GM12878 (cell line): ENCODE data around the gene UNK. TPM values are rescaled to one million over a fixed set of nuclear protein-coding genes. Genes with fewer than 3 reads are reported as not detected.

ENCODE experiments used
- ATAC-seq: fragments of 200-7000 bp; cut with Tn5 transposase; 3 replicates; pipeline ENCODE4 v1.9.1; 2020; ENCODE audit warnings: mild to moderate bottlenecking, moderate library complexity
- BruUV-seq: library from RNA; stranded (reverse); fragments of 400-500 nt; replicated peaks from 2 replicates; lab custom pipeline; 2021; lab: Mats Ljungman, UMichigan
- CTCF ChIA-PET: fragments of 300-600 bp; sonication (Branson Sonifier 250); formaldehyde crosslinking; extraction: SDS; loops from one replicate; lab custom pipeline; 2021; ENCODE audit warnings: inconsistent platforms; lab: Yijun Ruan, JAX
- POLR2A ChIA-PET: fragments of 350-600 bp; formaldehyde crosslinking; extraction: SDS; loops from one replicate; lab custom pipeline; 2021; ENCODE audit warnings: inconsistent platforms; lab: Charles Lee
- RAD21 ChIA-PET: fragments of 300-600 bp; sonication (Branson Sonifier 250); formaldehyde crosslinking; loops from one replicate; lab custom pipeline; 2023; ENCODE audit warnings: antibody characterized with exemption; ENCODE audit not compliant: unreplicated experiment; lab: Charles Lee
- SMC1A ChIA-PET: fragments of 300-600 bp; sonication (Branson Sonifier 250); formaldehyde crosslinking; loops from one replicate; lab custom pipeline; 2023; ENCODE audit not compliant: unreplicated experiment, uncharacterized antibody; lab: Charles Lee
- DNase-seq: peaks from one replicate; pipeline ENCODE4 v3.0.0-alpha.2; 2011; ENCODE audit warnings: low read depth, low spot score
- FAIRE-seq: peaks from 3 replicates; lab custom pipeline; 2011; peaks lifted over from hg19 to GRCh38; lab: Jason Lieb, UNC
- H2AFZ ChIP-seq: 2 replicates; pipeline ENCODE4 v1.6.0; 2011; ENCODE audit warnings: low read depth, low read length, control low read depth; ENCODE audit not compliant: control insufficient read depth
- H3K27ac ChIP-seq: 2 replicates; pipeline ENCODE4 v1.5.1; 2011; ENCODE audit warnings: control low read depth; ENCODE audit not compliant: control insufficient read depth, insufficient read depth
- H3K27me3 ChIP-seq, 2 experiments: replicated peaks in 1 of 2; 2 replicates each; pipeline versions ENCODE4 v1.6.0 to v1.6.1; 2011; ENCODE audit warnings: low read length in 1 of 2; ENCODE audit not compliant: control insufficient read depth in 2 of 2, insufficient read depth in 2 of 2
- H3K36me3 ChIP-seq, 2 experiments: 2 replicates each; pipeline ENCODE4 v1.5.1; 2011; ENCODE audit warnings: low read length in 1 of 2; ENCODE audit not compliant: control insufficient read depth in 2 of 2, insufficient read depth in 2 of 2
- H3K4me1 ChIP-seq: 2 replicates; pipeline ENCODE4 v1.6.1; 2011; ENCODE audit warnings: mild to moderate bottlenecking, low read length, moderate library complexity, mixed read lengths; ENCODE audit not compliant: control insufficient read depth, insufficient read depth
- H3K4me2 ChIP-seq: 2 replicates; pipeline ENCODE4 v1.6.0; 2011; ENCODE audit warnings: control low read depth; ENCODE audit not compliant: control insufficient read depth, insufficient read depth
- H3K4me3 ChIP-seq: fragments of 200-600 bp; sonication (generic); 2 replicates; pipeline ENCODE4 v1.5.1; 2016
- H3K79me2 ChIP-seq: 2 replicates; pipeline ENCODE4 v1.6.0; 2011; ENCODE audit warnings: low read length; ENCODE audit not compliant: control insufficient read depth, insufficient read depth
- H3K9ac ChIP-seq: 2 replicates; pipeline ENCODE4 v1.8.0; 2011; ENCODE audit warnings: low read length, control low read depth, mixed read lengths; ENCODE audit not compliant: control insufficient read depth, insufficient read depth
- H3K9me3 ChIP-seq: replicated peaks from 3 replicates; pipeline ENCODE4 v1.5.1; 2011; ENCODE audit warnings: mild to moderate bottlenecking, low read length; ENCODE audit not compliant: control insufficient read depth, insufficient read depth
- H4K20me1 ChIP-seq: 2 replicates; pipeline ENCODE4 v1.6.0; 2011; ENCODE audit not compliant: control insufficient read depth, insufficient read depth
- CREB1 ChIP-seq: IDR thresholded peaks from 2 replicates; pipeline ENCODE4 v1.6.1; 2012; ENCODE audit warnings: low read depth, mild to moderate bottlenecking, inconsistent platforms
- E2F8 ChIP-seq: fragments of 450-650 bp; IDR thresholded peaks from 2 replicates; pipeline ENCODE4 v1.6.1; 2018; ENCODE audit warnings: mild to moderate bottlenecking, low read depth, moderate library complexity; ENCODE audit not compliant: partially characterized antibody
- EP300 ChIP-seq, 2 experiments: fragments of 150-350 bp in 1 of 2; IDR thresholded peaks; 2 replicates each; pipeline ENCODE4 v1.6.1; 2011 to 2012; ENCODE audit warnings: low read depth in 2 of 2, low read length in 2 of 2, borderline replicate concordance in 1 of 2, improper control_type of control experiment in 1 of 2, inconsistent platforms in 1 of 2; ENCODE audit not compliant: control insufficient read depth in 1 of 2
- KLF5 ChIP-seq: fragments of 450-650 bp; IDR thresholded peaks from 2 replicates; pipeline ENCODE4 v1.6.1; 2014; ENCODE audit warnings: mild to moderate bottlenecking; ENCODE audit not compliant: partially characterized antibody
- LARP7 ChIP-seq: fragments of 450-650 bp; IDR thresholded peaks from 2 replicates; pipeline ENCODE4 v1.6.1; 2017; ENCODE audit warnings: mild to moderate bottlenecking
- PRDM15 ChIP-seq: fragments of 450-650 bp; formaldehyde crosslinking; IDR thresholded peaks from 2 replicates; pipeline ENCODE4 v1.4.0; 2020; ENCODE audit warnings: mild to moderate bottlenecking, moderate library complexity
- RAD21 ChIP-seq: IDR thresholded peaks from 2 replicates; pipeline ENCODE4 v1.6.1; 2011; ENCODE audit warnings: mild to moderate bottlenecking, low read depth, low read length, moderate library complexity; ENCODE audit not compliant: insufficient read depth
- REST ChIP-seq: IDR thresholded peaks from 2 replicates; pipeline ENCODE4 v1.6.1; 2012; ENCODE audit warnings: mild to moderate bottlenecking, low read depth, low read length
- TCF7 ChIP-seq: IDR thresholded peaks from 2 replicates; pipeline ENCODE4 v1.6.1; 2014; ENCODE audit warnings: antibody characterized with exemption, borderline replicate concordance
- WGBS: methylation state at CpG from one replicate; pipeline ENCODE4 v1.1.6; 2016; ENCODE audit warnings: low lambda C conversion rate; ENCODE audit not compliant: insufficient replicate concordance, insufficient coverage; ENCODE audit errors: missing lambda C conversion rate; 5-methylcytosine and 5-hydroxymethylcytosine counted together
- in situ Hi-C: fragments of 300-500 bp; cut with MboI; formaldehyde crosslinking; loops from 9 replicates; pipeline ENCODE4 v1.14.3; 2018; ENCODE audit warnings: mixed read lengths
- intact Hi-C: fragments of 100-400 bp; cut with micrococcal nuclease; formaldehyde crosslinking; loops from one replicate; pipeline ENCODE4 v1.14.2; 2022; ENCODE audit not compliant: unreplicated experiment
- polyA plus RNA-seq, 11 experiments: library from polyadenylated mRNA; depleted of rRNA in 4 of 11; unstranded in 6 of 11; stranded (reverse) in 5 of 11; fragments of >200 nt; fragmentation: Nextera tagmentation in 4 of 11; fragmentation: Illumina TruSeq in 1 of 11; extraction: Ambion mirVana in 4 of 11; extraction: Trizol in 1 of 11; gene quantifications; 1 replicate in 1 of 11; 2 replicates in 10 of 11; pipeline versions ENCODE4 v1.2.1 to v1.2.3, GENCODE V29; 2011 to 2016; ENCODE audit warnings: inconsistent platforms in 2 of 11, missing spikeins in 2 of 11, low read depth in 1 of 11
- total RNA-seq, 4 experiments: library from RNA; depleted of rRNA in 3 of 4; stranded (reverse); fragments of >200 nt in 3 of 4; fragmentation: Illumina TruSeq in 1 of 4; extraction: Trizol in 1 of 4; gene quantifications; 2 replicates each; pipeline versions ENCODE4 v1.2.1 to v1.2.3, GENCODE V29; 2013 to 2021

The UNK gene
- total and polyA plus RNA-seq, 10 of the 15 experiments (the other 5 are each of a cell fraction or from before 2014, with no cell fraction given), result 8.9 to 34.5 (median 27.3) TPM

DNA sequence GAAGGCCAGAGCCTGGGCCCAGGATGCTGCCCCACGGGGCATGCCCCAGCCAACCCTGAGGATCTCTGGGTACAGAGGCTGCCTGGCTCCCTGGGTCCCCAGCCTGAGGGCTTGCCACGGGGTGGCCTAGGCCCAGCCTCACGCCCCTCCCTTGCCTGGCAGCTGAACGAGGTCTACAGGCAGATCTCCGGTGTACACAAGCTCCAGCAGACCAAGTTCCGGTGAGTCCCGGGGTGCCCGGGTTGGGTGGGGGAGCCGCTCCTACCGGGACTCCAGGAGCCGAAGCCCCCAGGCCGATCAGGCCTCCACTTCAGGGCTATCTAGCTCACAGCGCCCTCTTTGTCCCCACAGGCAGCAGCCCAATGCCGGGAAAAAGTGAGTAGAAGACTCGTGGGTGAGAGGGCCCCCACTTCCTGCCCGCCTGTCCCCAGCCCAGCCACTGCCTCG lies 44.0 kb upstream of the UNK start:
- intact Hi-C loops, result no loop called here
- FAIRE-seq, result no peak
- no peak overlapping the region for H3K4me3 ChIP-seq
- ChIA-PET CTCF (interaction anchor here (1.1 kb wide), 1 partner anchor 9 kb away, joined by 3 read pairs; no protein-coding TSS in a partner anchor), SMC1A (no interaction called here), POLR2A (no interaction called here), RAD21 (no interaction called here)
- in situ Hi-C loops, result loop anchor here (5.0 to 10.0 kb wide), 2 partner anchors 106 to 313 kb away; partner anchors contain the start of gene SMIM5
- no peak overlapping the region for H3K27ac ChIP-seq
- no TSS peak for BruUV-seq
- H4K20me1 ChIP-seq, result no peaks in the 10 kb centered on the region
- no peak for ATAC-seq
- DNase-seq, result no peak
- no peak overlapping the region for H3K4me2 ChIP-seq
- peaks cover 4% of the 10 kb centered on the region for H3K4me1 ChIP-seq
- 21% methylated on average over 17 of the region's 17 CpGs for WGBS
- H3K36me3 ChIP-seq, result no peaks in the 10 kb centered on the region
- H3K27me3 ChIP-seq, result no peaks in the 10 kb centered on the region
- no peak overlapping the region for H2AFZ ChIP-seq
- no peaks in the 10 kb centered on the region for H3K79me2 ChIP-seq
- H3K9me3 ChIP-seq, result no peaks in the 10 kb centered on the region
- no peak overlapping the region for H3K9ac ChIP-seq
- no peak for TF ChIP-seq EP300 (IDR thresholded peaks at IDR 0.05; ENCODE audit: borderline replicate concordance in 1 of 2, control insufficient read depth in 1 of 2, low read depth in 2 of 2, low read length in 2 of 2)
- no peak for TF ChIP-seq KLF5
- TF ChIP-seq PRDM15, result no peak
- TF ChIP-seq LARP7, result no peak
- no peak for TF ChIP-seq REST
- TF ChIP-seq RAD21, result no peak
- TF ChIP-seq E2F8, result no peak
- no peak for TF ChIP-seq CREB1
- TF ChIP-seq TCF7, result no peak
